Measurements from ENCODE around the gene RAX2.
"Not testable (repeated sequence)": the region's sequence is repeated elsewhere in the genome, so short reads cannot be mapped to it uniquely, and the experiment has no call there.

Gene RAX2

GRCh38 chr19:3766520-3766919, 5.5 kb downstream of the RAX2 start:
- Histone ChIP-seq H3K4me2 (no peak overlapping the region), H3K27me3 (ENCODE audit: insufficient read depth, low read depth) (no peaks in the 10 kb centered on the region), H2AFZ (ENCODE audit: low read depth) (no peak overlapping the region), H3K36me3 (ENCODE audit: insufficient read depth) (no peaks in the 10 kb centered on the region), H3K4me3 (IDR thresholded peaks at IDR 0.05; ENCODE audit: insufficient read depth, low read depth, low read length) (no peak overlapping the region), H4K20me1 (ENCODE audit: insufficient read depth) (no peaks in the 10 kb centered on the region), H3K27ac (no peak overlapping the region), H3K9ac (no peak overlapping the region), H3K79me2 (ENCODE audit: insufficient read depth, low read depth) (no peaks in the 10 kb centered on the region), H3K4me1 (ENCODE audit: low read depth, poor library complexity, severe bottlenecking) (peaks cover 14% of the 10 kb centered on the region)
- TF ChIP-seq CTCF (conservative IDR thresholded peaks at IDR 0.05; ENCODE audit: low read depth, low read length), result no peak

GRCh38 chr19:3765757-3766156, 6.3 kb downstream of the RAX2 start:
- not testable (repeated sequence) for H3K27ac ChIP-seq; H4K20me1 ChIP-seq (ENCODE audit: insufficient read depth); H3K79me2 ChIP-seq (ENCODE audit: insufficient read depth, low read depth); H3K36me3 ChIP-seq (ENCODE audit: insufficient read depth); H3K9ac ChIP-seq; H2AFZ ChIP-seq (ENCODE audit: low read depth); H3K27me3 ChIP-seq (ENCODE audit: insufficient read depth, low read depth); H3K4me3 ChIP-seq (IDR thresholded peaks at IDR 0.05; ENCODE audit: insufficient read depth, low read depth, low read length); H3K4me2 ChIP-seq
- H3K4me1 ChIP-seq (ENCODE audit: low read depth, poor library complexity, severe bottlenecking), result peaks cover 15% of the 10 kb centered on the region

- no peak overlapping the region for H3K4me3 ChIP-seq (IDR thresholded peaks at IDR 0.05; ENCODE audit: insufficient read depth, low read depth, low read length)
- no peaks in the 10 kb centered on the region for H3K36me3 ChIP-seq (ENCODE audit: insufficient read depth)
- no peak for TF ChIP-seq CTCF (conservative IDR thresholded peaks at IDR 0.05; ENCODE audit: low read depth, low read length)
- H3K27me3 ChIP-seq (ENCODE audit: insufficient read depth, low read depth), result no peaks in the 10 kb centered on the region
- peaks cover 10% of the 10 kb centered on the region; the same call in 1 of the 2 replicates for H3K79me2 ChIP-seq (ENCODE audit: insufficient read depth, low read depth)
- H3K9ac ChIP-seq, result no peak overlapping the region
- no peak overlapping the region for H3K4me2 ChIP-seq
- H3K27ac ChIP-seq, result no peak overlapping the region
- no peak overlapping the region for H2AFZ ChIP-seq (ENCODE audit: low read depth)
- H4K20me1 ChIP-seq (ENCODE audit: insufficient read depth), result no peaks in the 10 kb centered on the region
- H3K4me1 ChIP-seq (ENCODE audit: low read depth, poor library complexity, severe bottlenecking), result peaks cover 22% of the 10 kb centered on the region
Measured at GRCh38 chr19:3765121-3765520, 6.9 kb downstream of the RAX2 start.

GRCh38 chr19:3762501-3763459, 9.2 kb downstream of the RAX2 start, which contains the start of gene MRPL54:
TSS of gene MRPL54 (plus strand) at chr19:3762682. CDS start at chr19:3762701, 19 bp downstream.
- H3K36me3 ChIP-seq (ENCODE audit: insufficient read depth), result no peaks in the 10 kb centered on the region
- H3K4me2 ChIP-seq, result peak within 1 kb of the TSS; percentile 80
- H3K27ac ChIP-seq, result peak within 1 kb of the TSS; percentile 91
- H3K9ac ChIP-seq, result peak within 1 kb of the TSS; percentile 90
- no peak for TF ChIP-seq CTCF (conservative IDR thresholded peaks at IDR 0.05; ENCODE audit: low read depth, low read length)
- H3K4me1 ChIP-seq (ENCODE audit: low read depth, poor library complexity, severe bottlenecking), result peaks cover 23% of the 10 kb centered on the region
- H3K4me3 ChIP-seq (IDR thresholded peaks at IDR 0.05; ENCODE audit: insufficient read depth, low read depth, low read length), result no peak within 1 kb of the TSS
- no peaks in the 10 kb centered on the region for H3K27me3 ChIP-seq (ENCODE audit: insufficient read depth, low read depth)
- H3K79me2 ChIP-seq (ENCODE audit: insufficient read depth, low read depth), result peaks cover 10% of the 10 kb centered on the region; the same call in 1 of the 2 replicates
- peak within 1 kb of the TSS; percentile 86 for H2AFZ ChIP-seq (ENCODE audit: low read depth)
- no peaks in the 10 kb centered on the region for H4K20me1 ChIP-seq (ENCODE audit: insufficient read depth)

- Histone ChIP-seq H3K4me2 (peak overlapping the region; percentile 80), H3K4me3 (IDR thresholded peaks at IDR 0.05; ENCODE audit: insufficient read depth, low read depth, low read length) (no peak overlapping the region), H3K36me3 (ENCODE audit: insufficient read depth) (no peaks in the 10 kb centered on the region), H3K27ac (peak overlapping the region; percentile 91), H4K20me1 (ENCODE audit: insufficient read depth) (no peaks in the 10 kb centered on the region), H3K4me1 (ENCODE audit: low read depth, poor library complexity, severe bottlenecking) (peaks cover 23% of the 10 kb centered on the region), H3K79me2 (ENCODE audit: insufficient read depth, low read depth) (peaks cover 10% of the 10 kb centered on the region; the same call in 1 of the 2 replicates), H3K9ac (no peak overlapping the region), H3K27me3 (ENCODE audit: insufficient read depth, low read depth) (no peaks in the 10 kb centered on the region), H2AFZ (ENCODE audit: low read depth) (peak overlapping the region; percentile 86; the same call in 1 of the 2 replicates)
- no peak for TF ChIP-seq CTCF (conservative IDR thresholded peaks at IDR 0.05; ENCODE audit: low read depth, low read length)
Measured at GRCh38 chr19:3762130-3762473, 9.9 kb downstream of the RAX2 start.
